ENCODE data around the gene WBP2. TPM values are rescaled to one million over a fixed set of nuclear protein-coding genes. Genes with fewer than 3 reads are reported as not detected.

The WBP2 gene
- total RNA-seq, 1 experiment from 2014 or later, result 55.7 TPM

DNA sequence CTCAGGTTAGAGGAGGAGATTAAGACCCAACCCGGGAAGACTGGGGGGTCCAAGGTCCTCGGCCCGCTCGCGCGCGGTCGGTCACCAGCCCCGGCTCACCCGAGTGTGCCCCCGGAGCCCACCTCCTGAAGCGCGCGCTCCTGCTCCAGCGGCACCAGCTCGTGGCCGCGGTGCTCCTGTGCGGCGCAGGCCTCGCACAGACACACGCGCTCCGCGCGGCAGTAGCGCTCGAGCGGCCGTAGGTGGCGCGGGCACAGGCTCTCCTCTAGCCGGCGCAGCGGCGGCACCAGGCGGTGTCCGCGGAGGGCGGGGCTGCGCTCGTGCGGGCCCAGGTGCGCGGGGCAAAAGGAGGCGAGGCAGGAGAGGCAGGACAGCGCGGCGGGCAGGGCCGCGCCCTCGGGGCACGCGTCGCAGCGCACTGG, 22.6 kb upstream of the WBP2 start:
- peaks cover 28% of the 10 kb centered on the region for H3K36me3 Mint-ChIP-seq (ENCODE audit: insufficient read depth, unreplicated experiment)

GRCh38 chr17:75876938-75877751, 22.0 kb upstream of the WBP2 start:
- Mint-ChIP-seq H3K9me3 (ENCODE audit: unreplicated experiment) (no peaks in the 10 kb centered on the region), H3K4me1 (ENCODE audit: insufficient read depth, unreplicated experiment) (peaks cover 13% of the 10 kb centered on the region), H3K27me3 (ENCODE audit: insufficient read depth, unreplicated experiment) (no peaks in the 10 kb centered on the region), H3K36me3 (ENCODE audit: insufficient read depth, unreplicated experiment) (peaks cover 28% of the 10 kb centered on the region), H3K4me3 (ENCODE audit: unreplicated experiment) (peak overlapping the region; percentile 86), H3K27ac (ENCODE audit: low read depth, unreplicated experiment) (peak overlapping the region; percentile 89)
- intact Hi-C loops (cut with micrococcal nuclease), result loop anchor here (2.0 kb wide), 1 partner anchor 98 kb away; a partner anchor contains a TSS
- DNase-seq (ENCODE audit: unreplicated experiment), result peak; percentile 98
- TF ChIP-seq, protein P1, sequence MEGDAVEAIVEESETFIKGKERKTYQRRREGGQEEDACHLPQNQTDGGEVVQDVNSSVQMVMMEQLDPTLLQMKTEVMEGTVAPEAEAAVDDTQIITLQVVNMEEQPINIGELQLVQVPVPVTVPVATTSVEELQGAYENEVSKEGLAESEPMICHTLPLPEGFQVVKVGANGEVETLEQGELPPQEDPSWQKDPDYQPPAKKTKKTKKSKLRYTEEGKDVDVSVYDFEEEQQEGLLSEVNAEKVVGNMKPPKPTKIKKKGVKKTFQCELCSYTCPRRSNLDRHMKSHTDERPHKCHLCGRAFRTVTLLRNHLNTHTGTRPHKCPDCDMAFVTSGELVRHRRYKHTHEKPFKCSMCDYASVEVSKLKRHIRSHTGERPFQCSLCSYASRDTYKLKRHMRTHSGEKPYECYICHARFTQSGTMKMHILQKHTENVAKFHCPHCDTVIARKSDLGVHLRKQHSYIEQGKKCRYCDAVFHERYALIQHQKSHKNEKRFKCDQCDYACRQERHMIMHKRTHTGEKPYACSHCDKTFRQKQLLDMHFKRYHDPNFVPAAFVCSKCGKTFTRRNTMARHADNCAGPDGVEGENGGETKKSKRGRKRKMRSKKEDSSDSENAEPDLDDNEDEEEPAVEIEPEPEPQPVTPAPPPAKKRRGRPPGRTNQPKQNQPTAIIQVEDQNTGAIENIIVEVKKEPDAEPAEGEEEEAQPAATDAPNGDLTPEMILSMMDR (IDR thresholded peaks at IDR 0.05; ENCODE audit: unreplicated experiment), result no peak
- CTCF ChIA-PET, result interaction anchor here (0.5 to 4.6 kb wide), 16 partner anchors 9 to 309 kb away, joined by 3 to 36 read pairs (median 4); partner anchors contain the start of genes MRPL38, TRIM65 and WBP2
- BruUV-seq (replicated peaks), result no TSS peak
- POLR2A ChIA-PET, result interaction anchor here (0.5 to 6.7 kb wide), 22 partner anchors 9 to 858 kb away, joined by 3 to 164 read pairs (median 6); partner anchors contain the start of genes GALK1, ITGB4, MRPL38 and RECQL5

More for the DNA sequence above, 22.6 kb upstream of the WBP2 start:
- Mint-ChIP-seq H3K27ac (ENCODE audit: low read depth, unreplicated experiment) (peak overlapping the region; percentile 89), H3K9me3 (ENCODE audit: unreplicated experiment) (no peaks in the 10 kb centered on the region), H3K27me3 (ENCODE audit: insufficient read depth, unreplicated experiment) (no peaks in the 10 kb centered on the region), H3K4me1 (ENCODE audit: insufficient read depth, unreplicated experiment) (peaks cover 13% of the 10 kb centered on the region), H3K4me3 (ENCODE audit: unreplicated experiment) (peak overlapping the region; percentile 86)
- BruUV-seq (replicated peaks), result no TSS peak
- POLR2A ChIA-PET, result interaction anchor here (0.5 to 6.7 kb wide), 25 partner anchors 12 to 858 kb away, joined by 3 to 164 read pairs (median 6); partner anchors contain the start of genes ACOX1, GALK1, ITGB4 and MRPL38
- CTCF ChIA-PET, result interaction anchor here (0.5 to 4.6 kb wide), 16 partner anchors 9 to 310 kb away, joined by 3 to 36 read pairs (median 3); partner anchors contain the start of genes MRPL38, TRIM65 and WBP2
- TF ChIP-seq, protein P1 (IDR thresholded peaks at IDR 0.05; ENCODE audit: unreplicated experiment), result peak; percentile 34
- intact Hi-C loops (cut with micrococcal nuclease), result loop anchor here (2.0 kb wide), 1 partner anchor 99 kb away; a partner anchor contains a TSS
- peak; percentile 76 for DNase-seq (ENCODE audit: unreplicated experiment)

DNA sequence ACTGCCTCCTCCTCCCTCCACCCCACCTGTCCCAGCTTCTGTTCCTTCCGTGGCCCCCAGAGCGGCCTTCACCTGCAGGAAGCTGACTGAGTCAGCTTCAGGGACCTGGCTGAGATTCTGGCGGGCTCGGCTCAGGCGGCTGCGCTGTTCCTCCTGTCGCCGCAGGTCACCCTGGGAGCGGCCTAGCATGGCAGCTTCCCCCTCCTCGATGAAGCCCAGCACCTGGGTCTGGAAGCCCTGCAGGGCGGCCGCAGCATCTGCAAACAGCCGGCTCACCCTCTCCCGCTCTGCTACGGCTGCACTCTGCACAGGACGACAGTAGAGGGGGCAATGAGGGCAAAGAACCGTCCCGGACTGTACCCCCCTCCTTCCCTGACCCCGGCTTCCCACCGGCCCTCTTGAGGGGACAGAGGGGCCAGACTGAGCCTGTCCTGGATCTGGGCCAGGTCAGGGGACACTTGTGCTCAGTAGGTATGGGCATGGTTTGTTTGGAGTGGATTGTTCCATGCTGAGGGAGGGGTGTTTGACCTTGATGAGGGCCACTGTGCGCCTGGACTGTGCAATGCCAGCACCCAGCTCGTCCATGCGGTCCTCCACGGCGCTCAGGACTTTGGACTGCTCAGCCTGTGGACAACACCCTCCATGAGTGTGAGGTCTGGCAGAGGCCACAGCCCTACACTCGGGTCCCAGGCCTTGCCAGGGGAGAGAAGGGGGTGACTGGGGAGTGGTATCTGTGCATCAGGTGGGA, 21.2 kb upstream of the WBP2 start:
- Mint-ChIP-seq H3K4me1 (ENCODE audit: insufficient read depth, unreplicated experiment) (peaks cover 13% of the 10 kb centered on the region), H3K4me3 (ENCODE audit: unreplicated experiment) (peak overlapping the region; percentile 86), H3K27me3 (ENCODE audit: insufficient read depth, unreplicated experiment) (no peaks in the 10 kb centered on the region), H3K9me3 (ENCODE audit: unreplicated experiment) (no peaks in the 10 kb centered on the region), H3K36me3 (ENCODE audit: insufficient read depth, unreplicated experiment) (peaks cover 28% of the 10 kb centered on the region), H3K27ac (ENCODE audit: low read depth, unreplicated experiment) (peak overlapping the region; percentile 89)
- CTCF ChIA-PET, result interaction anchor here (0.7 to 4.6 kb wide), 12 partner anchors 8 to 242 kb away, joined by 3 to 36 read pairs (median 4); partner anchors contain the start of genes TRIM65 and WBP2
- POLR2A ChIA-PET, result interaction anchor here (0.6 to 6.7 kb wide), 19 partner anchors 8 to 598 kb away, joined by 3 to 164 read pairs (median 4); partner anchors contain the start of genes GALK1, ITGB4, MRPL38 and RECQL5
- no peak for DNase-seq (ENCODE audit: unreplicated experiment)
- no TSS peak for BruUV-seq (replicated peaks)
- TF ChIP-seq, protein P1 (IDR thresholded peaks at IDR 0.05; ENCODE audit: unreplicated experiment), result peak; percentile 22
- intact Hi-C loops (cut with micrococcal nuclease), result loop anchor here (2.0 kb wide), 1 partner anchor 98 kb away; a partner anchor contains a TSS
